PC-9 (cell line): Measurements from ENCODE around the gene NAGLU.

Experiments
- EZH2 ChIP-seq: fragments of 200-600 bp; sonication (generic); IDR thresholded peaks from 2 replicates; pipeline ENCODE4 v1.8.0; 2017; ENCODE audit warnings: antibody characterized with exemption, low read depth
- TF ChIP-seq, protein P1 (sequence below): fragments of 200-600 bp; sonication (generic); conservative IDR thresholded peaks from 2 replicates; pipeline ENCODE4 v1.6.1; 2017; ENCODE audit warnings: mixed run types, antibody characterized with exemption, mild to moderate bottlenecking, moderate library complexity

DNA sequence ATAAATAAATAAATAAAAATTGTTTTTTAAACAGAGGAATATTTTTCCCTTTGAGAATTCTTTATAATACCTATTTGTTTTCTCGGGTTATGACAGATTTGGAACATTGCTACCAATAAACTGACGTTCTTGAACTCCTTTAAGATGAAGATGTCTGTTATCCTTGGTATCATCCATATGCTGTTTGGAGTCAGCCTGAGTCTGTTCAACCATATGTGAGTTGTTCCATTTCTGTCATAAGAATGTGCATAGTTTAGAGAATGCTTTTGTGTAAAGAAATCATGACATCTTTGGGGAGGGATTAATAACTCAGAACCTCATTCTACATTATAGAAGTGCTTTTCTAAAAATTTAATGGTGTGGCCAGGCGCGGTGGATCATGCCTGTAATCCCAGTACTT lies 37.2 kb upstream of the NAGLU start:
- TF ChIP-seq, protein P1, sequence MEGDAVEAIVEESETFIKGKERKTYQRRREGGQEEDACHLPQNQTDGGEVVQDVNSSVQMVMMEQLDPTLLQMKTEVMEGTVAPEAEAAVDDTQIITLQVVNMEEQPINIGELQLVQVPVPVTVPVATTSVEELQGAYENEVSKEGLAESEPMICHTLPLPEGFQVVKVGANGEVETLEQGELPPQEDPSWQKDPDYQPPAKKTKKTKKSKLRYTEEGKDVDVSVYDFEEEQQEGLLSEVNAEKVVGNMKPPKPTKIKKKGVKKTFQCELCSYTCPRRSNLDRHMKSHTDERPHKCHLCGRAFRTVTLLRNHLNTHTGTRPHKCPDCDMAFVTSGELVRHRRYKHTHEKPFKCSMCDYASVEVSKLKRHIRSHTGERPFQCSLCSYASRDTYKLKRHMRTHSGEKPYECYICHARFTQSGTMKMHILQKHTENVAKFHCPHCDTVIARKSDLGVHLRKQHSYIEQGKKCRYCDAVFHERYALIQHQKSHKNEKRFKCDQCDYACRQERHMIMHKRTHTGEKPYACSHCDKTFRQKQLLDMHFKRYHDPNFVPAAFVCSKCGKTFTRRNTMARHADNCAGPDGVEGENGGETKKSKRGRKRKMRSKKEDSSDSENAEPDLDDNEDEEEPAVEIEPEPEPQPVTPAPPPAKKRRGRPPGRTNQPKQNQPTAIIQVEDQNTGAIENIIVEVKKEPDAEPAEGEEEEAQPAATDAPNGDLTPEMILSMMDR, result no peak
- TF ChIP-seq EZH2, result no peak
